HTR-8/SVneo (cell line): Measurements from ENCODE around the gene KLHL3.
"Not testable (repeated sequence)": the region's sequence is repeated elsewhere in the genome, so short reads cannot be mapped to it uniquely, and the experiment has no call there.

Source experiments
- DNase-seq: peaks from one replicate; pipeline ENCODE4 v3.0.0; 2011; ENCODE audit warnings: low spot score, mixed read lengths; ENCODE audit not compliant: insufficient read length
- FAIRE-seq: peaks from 2 replicates; lab custom pipeline; 2011; peaks lifted over from hg19 to GRCh38; lab: Jason Lieb, UNC

The KLHL3 gene

DNA sequence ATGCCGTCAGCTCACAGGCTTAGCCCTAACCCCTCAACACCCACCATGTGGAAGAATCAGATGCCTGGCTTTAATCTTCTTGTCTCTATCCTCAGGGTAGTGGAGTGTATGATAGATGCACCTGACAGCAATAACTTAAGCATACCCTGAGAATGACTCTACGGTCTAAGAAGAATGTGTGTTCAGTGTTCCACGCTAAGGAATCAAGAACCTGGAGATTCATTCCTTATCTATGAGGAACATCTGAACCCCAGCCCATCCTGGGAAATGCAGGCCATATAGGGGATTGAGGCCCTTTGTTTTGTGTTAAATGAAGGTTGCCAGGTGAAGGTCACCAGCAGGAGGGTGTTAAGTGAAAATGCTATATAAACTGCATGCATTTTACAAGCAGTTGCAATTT is 63.0 kb downstream of the KLHL3 start:
- FAIRE-seq (no peak), DNase-seq (no peak)

GRCh38 chr5:137672001-137672400 is 63.9 kb downstream of the KLHL3 start:
- FAIRE-seq: no peak

DNA sequence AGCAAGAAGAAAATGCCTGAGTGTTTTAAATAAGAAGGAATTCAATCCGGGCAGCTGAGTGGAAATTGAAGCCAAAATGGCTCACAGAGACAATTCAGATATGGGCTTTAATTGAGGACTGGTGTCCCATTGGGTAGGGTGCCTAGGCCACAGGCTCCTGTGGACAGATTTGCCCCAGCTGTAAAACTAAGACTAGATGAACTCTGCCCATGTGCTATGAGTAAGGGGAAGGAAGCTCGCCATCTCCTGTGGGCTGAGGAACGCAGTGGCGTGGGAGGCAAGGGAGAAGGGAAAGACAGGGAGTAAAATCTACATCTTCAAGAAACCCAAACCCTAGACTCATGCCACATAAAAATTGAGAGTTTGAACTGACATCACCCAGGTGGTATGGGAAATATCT is 66.1 kb downstream of the KLHL3 start:
- FAIRE-seq: no peak
- no peak for DNase-seq

More at GRCh38 chr5:137672001-137672400, 63.9 kb downstream of the KLHL3 start:
- no peak for DNase-seq

GRCh38 chr5:137668637-137669036 is 67.3 kb downstream of the KLHL3 start:
- FAIRE-seq (no peak), DNase-seq (no peak)

- DNase-seq: no peak
- FAIRE-seq: no peak
These were observed 68.5 kb downstream of the KLHL3 start for GRCh38 chr5:137667341-137667740.

GRCh38 chr5:137666901-137667300 is 69.0 kb downstream of the KLHL3 start:
- FAIRE-seq (no peak), DNase-seq (no peak)

DNA sequence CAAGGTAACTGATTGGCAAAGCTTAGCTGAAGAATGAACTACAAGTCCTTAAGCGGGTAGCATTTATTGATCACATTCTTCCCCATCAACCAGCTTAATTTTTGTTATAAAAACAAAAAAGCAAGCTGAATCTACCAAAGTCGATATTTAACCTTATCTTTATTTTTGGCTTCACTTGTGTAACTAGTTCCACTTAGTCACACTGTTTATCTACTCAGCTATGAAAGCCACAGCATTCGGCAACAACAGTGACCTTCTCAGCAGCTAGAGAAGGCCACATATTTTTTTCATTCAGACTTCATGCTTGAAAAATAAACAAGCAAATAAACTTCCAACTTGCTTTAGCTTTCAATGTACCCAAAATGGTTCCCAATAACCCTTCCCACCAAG is 69.4 kb downstream of the KLHL3 start:
- no peak for DNase-seq
- no peak for FAIRE-seq

DNA sequence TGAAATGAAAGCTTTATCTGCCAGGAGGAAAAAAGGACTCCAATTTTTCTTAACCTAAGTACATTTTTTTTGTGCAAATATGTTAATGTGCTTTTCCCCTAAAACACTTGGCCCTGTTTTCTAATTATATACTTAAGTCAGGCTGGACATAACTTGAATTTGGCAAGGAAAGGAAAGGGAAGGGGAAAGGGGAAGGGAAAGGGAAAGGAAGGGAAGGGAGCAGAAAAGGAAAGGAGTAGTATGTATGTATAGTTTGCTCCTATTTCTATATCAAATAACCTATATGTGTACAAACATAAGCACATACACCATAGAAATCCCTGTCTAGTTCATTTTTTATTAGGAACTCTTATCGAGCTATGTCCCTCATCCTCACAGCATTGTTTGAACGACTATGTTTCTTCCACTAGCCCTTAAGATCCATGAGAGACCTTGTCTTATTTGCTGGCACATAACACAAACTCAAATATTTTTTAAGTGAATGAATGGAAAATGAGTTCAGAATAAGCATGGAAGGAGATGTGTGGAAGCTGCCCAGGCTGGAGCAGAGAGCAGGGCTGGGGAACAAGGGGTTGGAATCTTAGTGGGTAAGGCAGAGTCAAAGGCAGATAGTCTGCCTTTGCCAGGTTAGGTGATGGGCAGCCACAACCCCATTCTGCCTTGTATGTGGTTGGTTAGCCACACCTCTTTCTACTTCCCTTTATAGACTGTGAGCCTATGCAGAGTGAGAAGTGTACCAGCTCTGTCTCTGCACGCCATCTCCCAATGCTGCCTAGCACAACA is 70.0 kb downstream of the KLHL3 start:
- DNase-seq (no peak), FAIRE-seq (no peak)

DNA sequence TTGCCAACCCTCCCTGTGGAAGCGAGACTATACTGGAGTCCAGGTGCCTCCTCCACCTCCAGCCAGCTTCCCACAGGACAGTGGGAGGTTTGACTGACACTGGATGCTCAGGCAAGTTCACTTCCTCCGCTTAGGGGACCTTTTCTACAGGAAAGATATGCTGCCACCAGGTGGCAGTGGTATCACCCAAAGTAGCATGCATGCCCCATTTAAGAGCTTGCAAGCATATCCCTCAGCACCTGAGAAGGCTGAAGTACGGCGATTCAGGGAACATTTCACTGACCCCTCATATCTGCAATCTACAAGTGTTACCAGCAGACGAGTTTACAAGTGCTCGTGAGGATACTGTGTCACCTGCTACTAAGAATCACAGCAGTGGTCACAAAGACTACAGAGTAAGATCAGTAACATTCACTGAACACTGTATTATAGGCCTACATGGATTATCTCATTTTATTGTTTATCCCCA is 75.5 kb downstream of the KLHL3 start:
- peak; percentile 36 for FAIRE-seq
- peak; percentile 61 for DNase-seq

DNA sequence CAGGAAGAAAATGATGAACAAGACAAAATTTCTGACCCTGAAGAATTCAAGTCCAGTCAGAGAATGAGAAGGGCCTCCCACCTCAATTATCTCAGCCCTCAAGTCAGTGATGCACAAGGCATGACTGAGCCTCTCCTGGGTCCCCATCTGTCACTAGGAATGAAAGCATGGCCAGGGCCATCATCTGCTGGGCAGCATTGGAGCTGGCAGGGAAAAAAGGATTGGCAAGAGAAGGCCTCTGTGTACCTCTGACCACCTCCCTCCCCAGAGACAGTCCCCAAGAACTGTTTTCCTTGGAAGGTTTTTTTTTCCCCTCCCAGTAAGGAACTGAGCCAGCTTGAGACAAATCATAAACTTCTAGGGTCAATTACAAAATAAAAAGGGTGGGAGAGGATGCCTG is 76.7 kb downstream of the KLHL3 start:
- DNase-seq (no peak), FAIRE-seq (no peak)

GRCh38 chr5:137658324-137658723 is 77.6 kb downstream of the KLHL3 start:
- DNase-seq (no peak), FAIRE-seq (no peak)

- DNase-seq: no peak
- FAIRE-seq: no peak
These were observed 78.8 kb downstream of the KLHL3 start for GRCh38 chr5:137657073-137657472.

- no peak for FAIRE-seq
These were observed 79.3 kb downstream of the KLHL3 start for GRCh38 chr5:137656558-137656957.

GRCh38 chr5:137651022-137651421 is 84.9 kb downstream of the KLHL3 start:
- DNase-seq (no peak), FAIRE-seq (no peak)

More at GRCh38 chr5:137656558-137656957, 79.3 kb downstream of the KLHL3 start:
- no peak for DNase-seq

DNA sequence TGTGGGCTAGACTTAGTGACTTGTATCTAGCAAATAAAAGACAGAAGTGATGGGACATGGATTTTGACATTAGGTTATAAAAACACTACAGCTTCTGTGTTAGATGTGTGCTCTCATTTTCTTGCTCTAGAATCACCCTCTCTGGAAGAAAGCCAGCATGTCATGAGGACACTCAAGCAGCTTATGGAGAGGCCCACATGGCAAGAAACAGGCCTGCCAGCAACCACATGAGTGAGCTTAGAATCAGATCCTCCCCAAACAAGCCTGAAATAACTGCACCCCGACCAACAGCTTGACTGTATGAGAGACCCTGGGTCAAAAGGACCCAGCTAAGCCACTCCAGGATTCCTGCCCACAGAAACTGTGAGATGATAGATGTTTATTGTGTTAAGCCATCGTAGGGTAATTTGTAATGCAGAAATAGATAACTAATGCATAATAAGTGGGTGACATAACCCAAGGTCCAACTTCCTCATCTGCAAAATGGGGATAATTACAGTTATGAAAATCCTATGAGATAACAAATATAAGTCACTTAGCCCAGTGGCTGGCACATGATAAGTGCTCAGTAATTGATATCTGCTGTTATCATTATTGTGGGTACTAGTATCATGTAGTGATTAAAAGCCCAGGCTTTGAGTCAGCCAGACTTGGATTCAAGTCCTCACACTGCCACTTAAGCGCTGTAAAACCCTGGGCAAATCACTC is 86.5 kb downstream of the KLHL3 start:
- DNase-seq (no peak), FAIRE-seq (no peak)

- FAIRE-seq: no peak
- DNase-seq: no peak
These were observed 87.5 kb downstream of the KLHL3 start for GRCh38 chr5:137648361-137648760.

GRCh38 chr5:137647401-137647800 is 88.5 kb downstream of the KLHL3 start:
- DNase-seq (no peak), FAIRE-seq (no peak)

DNA sequence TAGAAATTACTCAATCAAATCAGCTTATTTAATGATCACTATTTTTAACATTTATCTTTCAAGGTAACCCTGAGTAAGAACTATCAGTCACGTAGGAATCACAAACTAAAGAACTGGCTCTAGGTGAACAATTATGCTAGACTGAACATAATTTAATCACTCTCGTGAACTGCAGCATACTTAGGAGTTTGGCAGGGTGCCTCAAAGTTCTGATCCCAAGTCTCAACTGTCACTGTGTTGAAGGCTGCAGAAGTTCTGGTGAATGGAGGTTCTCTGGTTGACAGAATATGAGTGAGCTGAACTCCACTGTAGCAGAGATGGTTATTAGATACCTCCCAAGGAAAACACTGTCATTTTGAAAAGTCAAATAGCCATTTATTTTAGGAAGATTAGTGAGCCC is 89.1 kb downstream of the KLHL3 start:
- FAIRE-seq: no peak
- DNase-seq: no peak

DNA sequence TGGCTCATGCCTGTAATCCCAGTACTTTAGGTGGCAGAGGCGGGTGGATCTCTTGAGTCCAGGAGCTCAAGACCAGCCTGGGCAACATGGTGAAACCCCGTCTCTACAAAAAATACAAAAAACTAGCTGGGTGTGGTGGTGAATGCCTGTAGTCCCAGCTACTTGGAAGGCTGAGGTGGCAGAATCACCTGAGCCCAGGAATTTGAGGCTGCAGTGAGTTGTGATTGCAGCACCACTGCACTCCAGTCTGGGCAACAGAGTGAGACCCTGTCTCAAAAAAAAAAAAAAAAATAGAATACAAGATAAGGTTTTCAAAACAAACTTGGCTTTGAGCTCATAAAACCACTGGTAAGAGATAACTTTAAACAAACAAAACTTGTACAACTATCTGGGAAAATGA is 92.8 kb downstream of the KLHL3 start:
- not testable (repeated sequence) for FAIRE-seq, DNase-seq

GRCh38 chr5:137642091-137642490 is 93.8 kb downstream of the KLHL3 start:
- FAIRE-seq (no peak), DNase-seq (no peak)

DNA sequence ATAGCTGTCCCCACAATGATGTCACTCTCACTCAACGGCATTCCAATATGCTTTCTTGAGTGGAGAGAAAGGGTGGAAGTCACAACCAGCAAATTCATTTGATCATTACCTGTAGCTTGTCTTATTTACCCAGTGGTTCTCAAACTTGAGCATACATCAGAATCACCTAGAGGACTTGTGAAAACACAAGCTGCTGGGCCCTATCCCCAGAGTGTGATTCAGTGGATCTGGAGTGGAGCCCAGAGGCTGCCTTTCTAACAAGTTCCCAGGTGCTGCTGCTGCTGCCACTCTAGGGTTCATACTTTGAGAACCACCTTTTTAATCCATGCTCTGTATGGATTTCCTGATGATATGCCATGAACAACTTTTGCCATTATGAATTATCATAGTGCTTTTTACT is 94.7 kb downstream of the KLHL3 start:
- DNase-seq: no peak
- FAIRE-seq: no peak

GRCh38 chr5:137639645-137640044 is 96.2 kb downstream of the KLHL3 start:
- FAIRE-seq: no peak
- no peak for DNase-seq
